ENCODE data around the gene ESRRA. TPM values are rescaled to one million over a fixed set of nuclear protein-coding genes. Genes with fewer than 3 reads are reported as not detected.

Gene ESRRA
- total and polyA plus RNA-seq, 2 of the 13 experiments (the other 11 are each of a cell fraction or from before 2014, with no cell fraction given): 18.1 to 36.3 TPM

DNA sequence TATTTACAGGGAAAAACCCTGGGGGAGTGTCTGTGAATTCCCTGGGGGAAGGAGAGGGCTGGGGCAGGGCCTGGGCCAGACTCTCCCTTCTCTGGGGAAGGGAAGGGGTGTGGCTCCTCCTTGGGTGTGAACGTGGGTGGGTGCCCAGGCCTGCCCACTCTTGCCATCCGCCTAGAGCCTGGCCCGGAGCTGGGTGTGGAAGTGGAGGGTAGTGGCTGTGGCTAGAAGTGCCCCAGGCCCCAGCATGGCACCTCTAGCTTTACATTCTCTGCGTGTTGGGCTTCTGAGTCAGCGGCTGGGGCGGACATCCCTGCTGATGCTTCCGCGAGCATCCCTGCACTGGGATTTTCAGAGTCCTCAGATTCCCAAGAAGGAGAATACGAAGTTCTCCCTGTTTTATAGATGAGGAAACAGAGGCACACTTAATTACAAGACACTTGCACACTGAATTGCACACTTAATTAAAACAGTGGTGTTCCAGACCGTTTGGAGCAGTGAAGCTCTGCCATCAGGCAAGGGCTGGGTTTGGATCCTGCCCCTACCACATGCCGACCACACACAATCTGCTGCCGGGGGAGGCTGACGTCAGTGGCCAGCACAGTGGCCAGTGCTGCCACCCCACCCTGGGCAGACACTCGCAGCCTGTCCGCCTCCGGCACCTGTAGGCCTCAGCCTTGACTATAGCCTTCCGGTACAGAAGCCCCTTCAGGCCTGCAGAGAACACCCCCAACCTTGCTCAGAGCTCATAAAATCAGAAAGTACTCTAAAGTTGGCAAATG, 28.5 kb upstream of the ESRRA start:
- Histone ChIP-seq H4K20me1 (ENCODE audit: insufficient read depth, low read length) (no peaks in the 10 kb centered on the region), H3K4me2 (ENCODE audit: low read depth, low read length) (no peak overlapping the region), H3K27ac (ENCODE audit: extremely low read length, insufficient read depth, low read length) (no peak overlapping the region), H3K79me2 (ENCODE audit: insufficient read depth, low read length) (peaks cover 9% of the 10 kb centered on the region), H3K9me3 (ENCODE audit: low read length) (no peaks in the 10 kb centered on the region), H2AFZ (ENCODE audit: low read length) (no peak overlapping the region), H3K4me3 (replicated peaks in 1 of 3; ENCODE audit: insufficient read depth in 1 of 3, low read depth in 2 of 3, low read length in 3 of 3) (no peak overlapping the region), H3K27me3 (ENCODE audit: control insufficient read depth in 1 of 2, insufficient read depth in 2 of 2, low read length in 2 of 2) (no peaks in the 10 kb centered on the region), H3K9ac (ENCODE audit: insufficient read depth, low read depth, low read length) (no peak overlapping the region), H3K4me1 (ENCODE audit: insufficient read depth, low read length) (peaks cover 22% of the 10 kb centered on the region), H3K36me3 (replicated peaks in 1 of 2; ENCODE audit: control insufficient read depth in 1 of 2, insufficient read depth in 2 of 2, low read length in 2 of 2) (peaks cover 2 to 7% of the 10 kb centered on the region in 2 experiments; a peak in 1 of 5 replicates)
- 98% methylated on average over 5 of the region's 17 CpGs for WGBS (ENCODE audit: low lambda C conversion rate)
- in situ Hi-C loops (cut with HindIII; ENCODE audit: extremely low pct_ligation_motif_present, low pct_unique_long_range_greater_than_20kb): no loop called here
- DNase-seq (ENCODE audit: low spot score) (no peak), FAIRE-seq (no peak), ATAC-seq (no peak)
- ChIA-PET CTCF (ENCODE audit: low intra/inter-chr PET ratio, low total read pairs) (no interaction called here), POLR2A (no interaction called here)
- no TSS peak for BruUV-seq (replicated peaks)
- intact Hi-C loops (cut with micrococcal nuclease; ENCODE audit: unreplicated experiment): no loop called here
- TF ChIP-seq HNRNPLL (IDR thresholded peaks at IDR 0.05; ENCODE audit: low read depth, low read length, poor library complexity, severe bottlenecking): peak; percentile 6
- TF ChIP-seq GABPB1 (CRISPR knock-in tag; IDR thresholded peaks at IDR 0.05): no peak
- 0 out of 2 replicates have a peak, but pooled peaks have one; percentile 36 for TF ChIP-seq RBFOX2 (IDR thresholded peaks at IDR 0.05; ENCODE audit: low read depth, low read length)

DNA sequence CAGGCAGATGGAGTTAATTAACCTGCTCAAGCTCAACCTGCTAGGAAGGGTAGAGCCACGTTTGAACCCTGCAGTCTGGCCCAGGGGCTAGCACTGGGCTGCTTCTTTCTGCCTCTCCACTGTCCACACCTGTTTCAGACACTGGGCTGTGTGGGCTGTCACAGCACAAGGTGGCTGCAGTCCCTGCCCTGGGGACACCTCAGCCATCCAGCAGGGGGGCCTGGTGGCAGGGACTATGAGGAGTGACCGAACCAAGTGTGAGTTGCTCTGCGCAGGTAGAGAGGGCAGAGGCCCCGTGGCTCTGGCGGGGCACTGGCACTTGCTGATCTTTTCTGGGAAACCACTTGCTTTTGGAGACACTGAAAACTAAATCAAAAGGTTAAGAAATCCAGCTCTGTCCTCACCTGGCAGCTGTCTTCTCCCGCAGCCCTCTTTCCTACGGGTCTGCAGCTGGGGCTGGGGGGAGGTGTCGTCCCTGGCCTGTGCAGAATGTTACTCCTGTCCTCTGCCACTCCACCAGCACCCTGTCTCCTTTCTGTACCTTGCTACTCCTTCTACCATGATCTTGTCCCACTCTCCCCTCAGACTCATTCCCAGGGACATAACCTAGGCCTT, 26.6 kb upstream of the ESRRA start:
- CTCF ChIA-PET (ENCODE audit: low intra/inter-chr PET ratio, low total read pairs): no interaction called here
- Histone ChIP-seq H3K36me3 (replicated peaks in 1 of 2; ENCODE audit: control insufficient read depth in 1 of 2, insufficient read depth in 2 of 2, low read length in 2 of 2) (peaks cover 2 to 7% of the 10 kb centered on the region in 2 experiments; a peak in 1 of 5 replicates), H3K4me1 (ENCODE audit: insufficient read depth, low read length) (peaks cover 4% of the 10 kb centered on the region; the same call in 1 of the 2 replicates), H3K27me3 (ENCODE audit: control insufficient read depth in 1 of 2, insufficient read depth in 2 of 2, low read length in 2 of 2) (no peaks in the 10 kb centered on the region), H3K9me3 (ENCODE audit: low read length) (no peaks in the 10 kb centered on the region), H4K20me1 (ENCODE audit: insufficient read depth, low read length) (no peaks in the 10 kb centered on the region), H3K9ac (ENCODE audit: insufficient read depth, low read depth, low read length) (no peak overlapping the region), H3K4me2 (ENCODE audit: low read depth, low read length) (no peak overlapping the region), H2AFZ (ENCODE audit: low read length) (no peak overlapping the region), H3K4me3 (replicated peaks in 1 of 3; ENCODE audit: insufficient read depth in 1 of 3, low read depth in 2 of 3, low read length in 3 of 3) (no peak overlapping the region), H3K27ac (ENCODE audit: extremely low read length, insufficient read depth, low read length) (no peak overlapping the region), H3K79me2 (ENCODE audit: insufficient read depth, low read length) (no peaks in the 10 kb centered on the region)
- ATAC-seq (peak; percentile 73), DNase-seq (ENCODE audit: low spot score) (no peak), FAIRE-seq (no peak)
- intact Hi-C loops (cut with micrococcal nuclease; ENCODE audit: unreplicated experiment) (no loop called here), in situ Hi-C loops (cut with HindIII; ENCODE audit: extremely low pct_ligation_motif_present, low pct_unique_long_range_greater_than_20kb) (no loop called here)
- BruUV-seq (replicated peaks): no TSS peak
- 98% methylated on average over 6 of the region's 8 CpGs for WGBS (ENCODE audit: low lambda C conversion rate)
- POLR2A ChIA-PET: interaction anchor here (0.7 to 2.1 kb wide), 3 partner anchors 7 to 33 kb away, joined by 3 to 5 read pairs (median 3); no protein-coding TSS in a partner anchor
- no peak for TF ChIP-seq CREM (IDR thresholded peaks at IDR 0.05)
- no peak for TF ChIP-seq CREM (CRISPR knock-in tag; IDR thresholded peaks at IDR 0.05)
